Esophagus squamous epithelium (tissue), 4 donors: ENCODE results near the gene ADAMTS13.

Source experiments
- POLR2A ChIP-seq, 4 donors: fragments of 450-650 bp; IDR thresholded peaks; one replicate each; pipeline ENCODE4 v1.6.1; 2017; ENCODE audit warnings: antibody characterized with exemption in 4 of 4, mild to moderate bottlenecking in 4 of 4, moderate library complexity in 3 of 4
- TF ChIP-seq, protein P1 (sequence below), 6 experiments: fragments of 450-650 bp in 4 of 6; fragments of 200-600 bp in 2 of 6; sonication (generic) in 2 of 6; IDR thresholded peaks; one replicate each; pipeline ENCODE4 v1.5.1; 2016 to 2019; ENCODE audit warnings: antibody characterized with exemption in 6 of 6, mild to moderate bottlenecking in 4 of 6, moderate library complexity in 4 of 6

DNA sequence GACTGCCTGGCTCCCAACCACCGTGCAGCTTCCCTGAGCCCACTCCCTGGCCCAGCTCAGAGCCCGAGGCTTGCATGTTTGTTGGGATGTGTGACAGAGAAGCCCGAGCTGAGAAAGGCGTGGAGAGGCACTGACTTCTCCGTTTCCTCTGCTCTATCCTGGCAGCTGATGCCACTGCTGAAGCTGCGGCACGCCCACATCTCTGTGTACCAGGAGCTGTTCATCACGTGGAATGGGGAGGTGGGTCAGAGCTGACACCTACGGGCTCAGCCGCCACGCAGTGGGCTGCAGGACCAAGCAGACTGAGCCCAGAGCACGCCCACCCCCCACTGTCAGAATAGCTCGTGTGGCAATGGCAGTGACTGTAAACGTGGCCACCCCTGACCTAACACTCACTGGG is 36.7 kb upstream of the ADAMTS13 start:
- TF ChIP-seq, protein P1, sequence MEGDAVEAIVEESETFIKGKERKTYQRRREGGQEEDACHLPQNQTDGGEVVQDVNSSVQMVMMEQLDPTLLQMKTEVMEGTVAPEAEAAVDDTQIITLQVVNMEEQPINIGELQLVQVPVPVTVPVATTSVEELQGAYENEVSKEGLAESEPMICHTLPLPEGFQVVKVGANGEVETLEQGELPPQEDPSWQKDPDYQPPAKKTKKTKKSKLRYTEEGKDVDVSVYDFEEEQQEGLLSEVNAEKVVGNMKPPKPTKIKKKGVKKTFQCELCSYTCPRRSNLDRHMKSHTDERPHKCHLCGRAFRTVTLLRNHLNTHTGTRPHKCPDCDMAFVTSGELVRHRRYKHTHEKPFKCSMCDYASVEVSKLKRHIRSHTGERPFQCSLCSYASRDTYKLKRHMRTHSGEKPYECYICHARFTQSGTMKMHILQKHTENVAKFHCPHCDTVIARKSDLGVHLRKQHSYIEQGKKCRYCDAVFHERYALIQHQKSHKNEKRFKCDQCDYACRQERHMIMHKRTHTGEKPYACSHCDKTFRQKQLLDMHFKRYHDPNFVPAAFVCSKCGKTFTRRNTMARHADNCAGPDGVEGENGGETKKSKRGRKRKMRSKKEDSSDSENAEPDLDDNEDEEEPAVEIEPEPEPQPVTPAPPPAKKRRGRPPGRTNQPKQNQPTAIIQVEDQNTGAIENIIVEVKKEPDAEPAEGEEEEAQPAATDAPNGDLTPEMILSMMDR (IDR thresholded peaks at IDR 0.05) = no peak
- TF ChIP-seq POLR2A (IDR thresholded peaks at IDR 0.05) = no peak
